C4-2B (cell line): ENCODE results near the gene ANKRD34A.

ENCODE experiments used
- H3K27ac ChIP-seq: fragments of 450-650 bp; 2 replicates; pipeline ENCODE4 v1.5.1; 2017
- CTCF ChIP-seq: fragments of 450-650 bp; conservative IDR thresholded peaks from 2 replicates; pipeline ENCODE4 v1.5.1; 2017; ENCODE audit warnings: mild to moderate bottlenecking
- ZFX ChIP-seq: fragments of 450-650 bp; IDR thresholded peaks from 2 replicates; pipeline ENCODE4 v1.6.1; 2017

The ANKRD34A gene

GRCh38 chr1:145962157-145963102 lies 1.9 kb downstream of the ANKRD34A start:
- TF ChIP-seq ZFX = no peak
- no peak overlapping the region for H3K27ac ChIP-seq

- H3K27ac ChIP-seq = no peak overlapping the region
- no peak for TF ChIP-seq ZFX
- no peak for TF ChIP-seq CTCF
Measured at GRCh38 chr1:145961425-145962156, 2.8 kb downstream of the ANKRD34A start.

GRCh38 chr1:145961109-145961424 lies 3.3 kb downstream of the ANKRD34A start:
- H3K27ac ChIP-seq = no peak overlapping the region
- no peak for TF ChIP-seq CTCF
- no peak for TF ChIP-seq ZFX

GRCh38 chr1:145960468-145961108 lies 3.8 kb downstream of the ANKRD34A start:
- H3K27ac ChIP-seq = no peak overlapping the region
- TF ChIP-seq ZFX (no peak), CTCF (no peak)

- no peak for TF ChIP-seq CTCF
- TF ChIP-seq ZFX = no peak
- H3K27ac ChIP-seq = no peak overlapping the region
Measured at GRCh38 chr1:145959957-145960467, 4.4 kb downstream of the ANKRD34A start.

- H3K27ac ChIP-seq = no peak overlapping the region
- TF ChIP-seq ZFX (no peak), CTCF (no peak)
Measured at GRCh38 chr1:145959333-145959732, 5.0 kb downstream of the ANKRD34A start.

- no peak overlapping the region for H3K27ac ChIP-seq
- TF ChIP-seq CTCF = no peak
- TF ChIP-seq ZFX = no peak
Measured at GRCh38 chr1:145958734-145959133, 5.6 kb downstream of the ANKRD34A start.
